OCI-LY7 (cell line): Measurements from ENCODE around the gene ZC3H4.

Experiments
- EZH2phosphoT487 ChIP-seq: fragments of 200-600 bp; sonication (generic); IDR thresholded peaks from 2 replicates; pipeline ENCODE4 v1.6.1; 2018; ENCODE audit warnings: low read depth, borderline replicate concordance, mild to moderate bottlenecking, mixed run types, antibody characterized with exemption, low read length, moderate library complexity, mixed read lengths
- TF ChIP-seq, protein P1 (sequence below): fragments of 200-600 bp; sonication (generic); conservative IDR thresholded peaks from 2 replicates; pipeline ENCODE4 v1.5.1; 2014; ENCODE audit warnings: mild to moderate bottlenecking, antibody characterized with exemption, low read length, moderate library complexity, mixed read lengths

GRCh38 chr19:47096100-47096704, 17.4 kb downstream of the ZC3H4 start:
- TF ChIP-seq, protein P1, sequence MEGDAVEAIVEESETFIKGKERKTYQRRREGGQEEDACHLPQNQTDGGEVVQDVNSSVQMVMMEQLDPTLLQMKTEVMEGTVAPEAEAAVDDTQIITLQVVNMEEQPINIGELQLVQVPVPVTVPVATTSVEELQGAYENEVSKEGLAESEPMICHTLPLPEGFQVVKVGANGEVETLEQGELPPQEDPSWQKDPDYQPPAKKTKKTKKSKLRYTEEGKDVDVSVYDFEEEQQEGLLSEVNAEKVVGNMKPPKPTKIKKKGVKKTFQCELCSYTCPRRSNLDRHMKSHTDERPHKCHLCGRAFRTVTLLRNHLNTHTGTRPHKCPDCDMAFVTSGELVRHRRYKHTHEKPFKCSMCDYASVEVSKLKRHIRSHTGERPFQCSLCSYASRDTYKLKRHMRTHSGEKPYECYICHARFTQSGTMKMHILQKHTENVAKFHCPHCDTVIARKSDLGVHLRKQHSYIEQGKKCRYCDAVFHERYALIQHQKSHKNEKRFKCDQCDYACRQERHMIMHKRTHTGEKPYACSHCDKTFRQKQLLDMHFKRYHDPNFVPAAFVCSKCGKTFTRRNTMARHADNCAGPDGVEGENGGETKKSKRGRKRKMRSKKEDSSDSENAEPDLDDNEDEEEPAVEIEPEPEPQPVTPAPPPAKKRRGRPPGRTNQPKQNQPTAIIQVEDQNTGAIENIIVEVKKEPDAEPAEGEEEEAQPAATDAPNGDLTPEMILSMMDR = no peak
- no peak for TF ChIP-seq EZH2phosphoT487
